ENCODE data around the gene BPGM. TPM values are rescaled to one million over a fixed set of nuclear protein-coding genes. Genes with fewer than 3 reads are reported as not detected.
"Not testable (repeated sequence)": the region's sequence is repeated elsewhere in the genome, so short reads cannot be mapped to it uniquely, and the experiment has no call there.

The BPGM gene
- total RNA-seq, 2 donors from 2014 or later = 18.3 to 18.7 TPM

GRCh38 chr7:134660242-134660785, 13.7 kb downstream of the BPGM start:
- no peak for DNase-seq (ENCODE audit: low spot score)
- H3K36me3 ChIP-seq = peaks cover 0 to 2% of the 10 kb centered on the region in 2 donors
- no peak for TF ChIP-seq POLR2A (IDR thresholded peaks at IDR 0.05)
- TF ChIP-seq POLR2AphosphoS5 (IDR thresholded peaks at IDR 0.05) = no peak
- TF ChIP-seq CTCF (IDR thresholded peaks at IDR 0.05) = no peak
- no peak overlapping the region for H3K4me3 ChIP-seq
- no peaks in the 10 kb centered on the region for H3K27me3 ChIP-seq (replicated peaks; ENCODE audit: insufficient read depth)
- WGBS = 72% methylated on average over 7 of the region's 7 CpGs
- H3K4me1 ChIP-seq (replicated peaks) = no peaks in the 10 kb centered on the region
- intact Hi-C loops (cut with DNase I) = no loop called here
- H3K27ac ChIP-seq = no peak overlapping the region
- H3K9me3 ChIP-seq = no peaks in the 10 kb centered on the region

GRCh38 chr7:134660961-134661376, 14.3 kb downstream of the BPGM start:
- Histone ChIP-seq H3K9me3 (no peaks in the 10 kb centered on the region), H3K27me3 (replicated peaks; ENCODE audit: insufficient read depth) (no peaks in the 10 kb centered on the region), H3K27ac (no peak overlapping the region), H3K36me3 (peaks cover 0 to 2% of the 10 kb centered on the region in 2 donors), H3K4me3 (no peak overlapping the region), H3K4me1 (replicated peaks) (no peaks in the 10 kb centered on the region)
- no peak for DNase-seq (ENCODE audit: low spot score)
- intact Hi-C loops (cut with DNase I) = no loop called here
- TF ChIP-seq CTCF (IDR thresholded peaks at IDR 0.05) = no peak
- no peak for TF ChIP-seq POLR2A (IDR thresholded peaks at IDR 0.05)
- no peak for TF ChIP-seq POLR2AphosphoS5 (IDR thresholded peaks at IDR 0.05)
- 26% methylated on average over 1 of the region's 1 CpG for WGBS

- Histone ChIP-seq H3K4me3 (no peak overlapping the region), H3K9me3 (no peaks in the 10 kb centered on the region), H3K27me3 (replicated peaks; ENCODE audit: insufficient read depth) (no peaks in the 10 kb centered on the region), H3K27ac (no peak overlapping the region), H3K36me3 (peaks cover 0 to 2% of the 10 kb centered on the region in 2 donors), H3K4me1 (replicated peaks) (no peaks in the 10 kb centered on the region)
- DNase-seq (ENCODE audit: low spot score) = no peak
- TF ChIP-seq CTCF (IDR thresholded peaks at IDR 0.05) = no peak
- no peak for TF ChIP-seq POLR2A (IDR thresholded peaks at IDR 0.05)
- TF ChIP-seq POLR2AphosphoS5 (IDR thresholded peaks at IDR 0.05) = no peak
- 72% methylated on average over 5 of the region's 5 CpGs for WGBS
- intact Hi-C loops (cut with DNase I) = no loop called here
These were observed 15.7 kb downstream of the BPGM start for GRCh38 chr7:134662166-134662870.

- Histone ChIP-seq H3K4me3 (no peak overlapping the region), H3K27me3 (replicated peaks; ENCODE audit: insufficient read depth) (no peaks in the 10 kb centered on the region), H3K9me3 (no peaks in the 10 kb centered on the region), H3K36me3 (peaks cover 0 to 2% of the 10 kb centered on the region in 2 donors), H3K27ac (no peak overlapping the region), H3K4me1 (replicated peaks) (no peaks in the 10 kb centered on the region)
- intact Hi-C loops (cut with DNase I) = no loop called here
- no peak for DNase-seq (ENCODE audit: low spot score)
- 80% methylated on average over 4 of the region's 4 CpGs for WGBS
- TF ChIP-seq CTCF (IDR thresholded peaks at IDR 0.05) (no peak), POLR2A (IDR thresholded peaks at IDR 0.05) (no peak), POLR2AphosphoS5 (IDR thresholded peaks at IDR 0.05) (no peak)
These were observed 16.2 kb downstream of the BPGM start for GRCh38 chr7:134662871-134663205.

- DNase-seq (ENCODE audit: low spot score); H3K36me3 ChIP-seq; H3K27ac ChIP-seq; H3K9me3 ChIP-seq; H3K4me3 ChIP-seq; H3K4me1 ChIP-seq (replicated peaks); H3K27me3 ChIP-seq (replicated peaks; ENCODE audit: insufficient read depth); intact Hi-C loops (cut with DNase I): not testable (repeated sequence)
- WGBS = 82% methylated on average over 3 of the region's 3 CpGs
These were observed 18.4 kb downstream of the BPGM start for GRCh38 chr7:134665045-134665444.
